DMS153 treated with DMSO at 0.1 percent for 48 hours (cell line): ENCODE data around the gene TMEM128.
"Not testable (repeated sequence)": the region's sequence is repeated elsewhere in the genome, so short reads cannot be mapped to it uniquely, and the experiment has no call there.

Source experiments
- DNase-seq: peaks from one replicate; lab custom pipeline; 2025; ENCODE audit not compliant: unreplicated experiment; lab: John Stamatoyannopoulos, UW

The TMEM128 gene

GRCh38 chr4:4248029-4248884 lies at the start of gene TMEM128:
Gene TMEM128 (minus strand): TSS chr4:4248223. CDS start chr4:4248202, 21 bp downstream.
- peak; percentile 23 for DNase-seq

- DNase-seq: no peak
Measured at GRCh38 chr4:4296283-4296846, 48.3 kb upstream of the TMEM128 start.

- no peak for DNase-seq
Measured at GRCh38 chr4:4293279-4293678, 45.3 kb upstream of the TMEM128 start.

GRCh38 chr4:4289941-4290850 lies 42.2 kb upstream of the TMEM128 start, which contains the start of the genes LYAR and ZBTB49:
Gene LYAR (minus strand): TSS chr4:4290154. CDS start chr4:4283742, 6,412 bp downstream.
Gene ZBTB49 (plus strand): TSS chr4:4290251. CDS start chr4:4299946, 9,695 bp downstream.
- peak; percentile 20 for DNase-seq

- no peak for DNase-seq
Measured at GRCh38 chr4:4289597-4289940, 41.5 kb upstream of the TMEM128 start.

GRCh38 chr4:4289055-4289454 lies 41.0 kb upstream of the TMEM128 start:
- DNase-seq: no peak

- no peak for DNase-seq
Measured at GRCh38 chr4:4288098-4288497, 40.1 kb upstream of the TMEM128 start.

- no peak for DNase-seq
Measured at GRCh38 chr4:4284827-4285618, 37.0 kb upstream of the TMEM128 start.

- no peak for DNase-seq
Measured at GRCh38 chr4:4281787-4282186, 33.8 kb upstream of the TMEM128 start.

GRCh38 chr4:4277531-4277930 lies 29.5 kb upstream of the TMEM128 start:
- DNase-seq: no peak

GRCh38 chr4:4274226-4274625 lies 26.2 kb upstream of the TMEM128 start:
- no peak for DNase-seq

- DNase-seq: no peak
Measured at GRCh38 chr4:4271912-4272311, 23.9 kb upstream of the TMEM128 start.

- no peak for DNase-seq
Measured at GRCh38 chr4:4270529-4270928, 22.5 kb upstream of the TMEM128 start.

GRCh38 chr4:4269856-4270255 lies 21.8 kb upstream of the TMEM128 start:
- DNase-seq: no peak

GRCh38 chr4:4269331-4269731 lies 21.3 kb upstream of the TMEM128 start:
- DNase-seq: no peak

GRCh38 chr4:4268776-4269175 lies 20.8 kb upstream of the TMEM128 start:
- no peak for DNase-seq

- no peak for DNase-seq
Measured at GRCh38 chr4:4267981-4268380, 20.0 kb upstream of the TMEM128 start.

- DNase-seq: peak; percentile 3
Measured at GRCh38 chr4:4260185-4260751, 12.2 kb upstream of the TMEM128 start.

GRCh38 chr4:4259484-4260100 lies 11.6 kb upstream of the TMEM128 start:
- DNase-seq: no peak

GRCh38 chr4:4257705-4258104 lies 9.7 kb upstream of the TMEM128 start:
- not testable (repeated sequence) for DNase-seq
